ENCODE data around the gene CAPN2.
"Not testable (repeated sequence)": the region's sequence is repeated elsewhere in the genome, so short reads cannot be mapped to it uniquely, and the experiment has no call there.

The CAPN2 gene

DNA sequence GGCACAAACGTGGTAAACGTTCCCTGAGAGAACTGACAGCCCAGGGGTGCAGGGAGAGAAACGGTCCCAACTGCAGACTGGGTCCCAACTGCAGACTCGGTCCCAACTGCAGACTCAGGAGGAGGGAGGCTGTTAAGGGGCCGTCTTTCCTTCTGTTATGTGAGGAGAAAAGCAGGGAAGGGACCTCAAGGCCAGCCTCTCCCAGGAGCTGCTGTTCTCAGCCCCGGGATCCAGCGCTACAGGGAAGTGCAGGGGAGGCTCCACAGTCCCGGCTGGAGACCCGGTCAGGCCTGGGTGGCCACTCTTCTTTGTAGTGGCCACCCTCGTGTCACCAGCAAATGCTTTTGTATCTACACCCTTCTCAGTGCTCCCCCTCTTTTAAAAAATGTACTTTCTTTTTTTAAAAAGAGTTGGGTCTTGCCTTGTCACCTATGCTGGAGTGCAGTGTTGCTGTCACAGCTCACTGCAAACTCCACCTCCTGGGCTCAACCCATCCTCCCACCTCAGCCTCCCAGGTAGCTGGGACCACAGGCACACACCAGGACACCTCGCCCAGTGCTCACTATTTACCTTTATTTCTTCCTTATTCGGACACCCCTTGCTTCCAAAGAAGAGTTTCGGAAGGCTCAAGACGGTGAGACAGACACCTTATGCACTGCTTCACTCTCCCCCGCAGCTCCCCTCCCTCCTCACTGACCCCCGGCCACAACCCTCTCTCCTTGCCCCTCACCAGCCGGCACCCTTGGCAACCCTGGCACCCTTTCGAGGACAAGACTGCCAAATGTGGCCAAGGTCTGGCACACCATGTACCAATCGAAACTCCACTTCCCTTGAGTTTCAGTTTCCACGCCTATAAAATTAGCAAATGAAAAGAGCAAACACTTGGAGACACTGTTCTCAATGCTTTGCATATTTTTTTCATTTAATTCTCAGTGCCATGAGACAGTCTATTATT lies 21.8 kb downstream of the CAPN2 start:
- DNase-seq (ENCODE audit: insufficient read length): no peak
- no peak for TF ChIP-seq TAF1 (IDR thresholded peaks at IDR 0.05; ENCODE audit: borderline replicate concordance, low read depth, low read length)
- FAIRE-seq: no peak

DNA sequence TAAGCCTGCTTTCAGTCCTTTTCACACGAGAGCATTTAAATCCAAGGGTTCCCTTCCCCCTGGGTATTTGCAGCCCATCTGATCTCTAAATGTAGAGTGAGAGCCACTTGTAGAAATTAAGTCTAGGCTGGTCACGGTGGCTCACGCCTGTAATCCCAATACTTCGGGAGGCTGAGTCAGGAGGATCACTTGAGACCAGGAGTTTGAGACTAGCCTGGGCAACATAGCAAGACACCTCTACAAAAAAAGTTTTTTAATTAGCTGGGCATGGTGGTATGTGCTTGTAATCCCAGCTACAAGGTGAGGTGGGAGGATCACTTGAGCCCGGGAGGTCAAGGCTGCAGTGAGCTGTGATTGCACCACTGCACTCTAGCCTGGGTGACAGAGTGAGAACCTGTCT lies 24.3 kb downstream of the CAPN2 start:
- FAIRE-seq: not testable (repeated sequence)

DNA sequence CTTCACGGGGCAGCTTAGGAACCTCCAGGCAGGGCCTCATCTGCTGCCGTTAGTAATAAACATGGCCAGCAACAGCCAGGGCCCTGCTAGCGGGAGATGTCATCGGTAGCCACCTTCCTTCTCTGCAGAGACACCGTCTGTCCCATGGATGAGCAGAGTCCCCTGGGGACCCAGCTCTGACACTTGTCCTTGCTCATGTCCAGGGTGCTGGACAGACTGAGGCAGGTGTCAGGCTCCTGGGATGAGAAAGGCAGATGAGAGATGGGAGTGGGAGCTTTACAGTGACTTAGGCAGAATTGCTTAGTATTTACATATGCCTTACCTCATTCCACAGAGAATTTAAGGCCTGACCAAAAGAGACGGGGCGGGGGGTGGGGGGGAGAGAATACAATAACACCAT lies 25.0 kb downstream of the CAPN2 start:
- DNase-seq (ENCODE audit: insufficient read length) (no peak), FAIRE-seq (no peak)
- TF ChIP-seq TAF1 (IDR thresholded peaks at IDR 0.05; ENCODE audit: borderline replicate concordance, low read depth, low read length) (no peak), POLR2A (IDR thresholded peaks at IDR 0.05; ENCODE audit: low read depth, low read length) (no peak), POLR2AphosphoS5 (IDR thresholded peaks at IDR 0.05; ENCODE audit: low read depth, low read length) (no peak)

More for the DNA sequence above, 24.3 kb downstream of the CAPN2 start:
- not testable (repeated sequence) for DNase-seq (ENCODE audit: insufficient read length)

DNA sequence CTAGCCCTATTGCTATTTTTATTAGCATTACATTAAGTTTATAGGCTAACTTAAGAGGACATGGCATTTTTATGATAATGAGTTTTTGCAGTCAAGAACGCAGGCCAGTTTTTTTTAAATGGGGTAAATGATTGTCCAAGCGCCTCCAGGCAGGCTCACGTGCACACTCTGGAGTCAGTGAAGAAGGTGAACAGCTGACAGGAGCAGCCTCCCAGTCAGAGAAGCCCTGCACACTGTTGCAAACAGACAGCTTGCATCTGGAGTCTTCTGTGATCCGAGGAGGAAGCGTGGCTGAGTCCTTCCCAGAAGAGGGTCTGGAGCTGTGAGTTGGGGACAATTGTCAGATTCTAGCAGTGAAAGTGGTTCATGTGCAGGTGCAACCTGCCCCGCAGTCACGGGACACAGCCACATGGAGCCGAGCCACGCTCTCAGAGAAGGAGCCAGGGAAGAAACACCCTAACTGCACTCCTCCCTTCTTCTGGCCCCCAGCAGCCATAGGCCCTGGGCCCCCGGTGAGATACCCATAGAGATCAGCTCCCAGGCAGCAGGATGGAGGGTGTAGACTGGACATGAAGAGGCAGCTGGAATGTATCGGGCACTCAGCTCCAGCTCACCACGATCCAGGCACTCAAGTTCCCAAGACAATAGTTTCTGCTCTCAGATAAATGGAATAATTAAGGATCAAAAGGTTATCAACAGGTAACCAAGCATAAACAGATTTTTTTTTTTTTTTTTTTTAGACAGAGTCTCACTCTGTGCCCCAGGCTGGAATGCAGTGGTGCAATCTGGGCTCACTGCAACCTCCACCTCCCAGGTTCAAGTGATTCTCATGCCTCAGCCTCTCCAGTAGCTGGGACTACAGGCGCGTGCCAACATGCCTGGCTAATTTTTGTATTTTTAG lies 26.4 kb downstream of the CAPN2 start:
- DNase-seq (ENCODE audit: insufficient read length) (no peak), FAIRE-seq (no peak)
- TF ChIP-seq POLR2A (IDR thresholded peaks at IDR 0.05; ENCODE audit: low read depth, low read length): no peak

DNA sequence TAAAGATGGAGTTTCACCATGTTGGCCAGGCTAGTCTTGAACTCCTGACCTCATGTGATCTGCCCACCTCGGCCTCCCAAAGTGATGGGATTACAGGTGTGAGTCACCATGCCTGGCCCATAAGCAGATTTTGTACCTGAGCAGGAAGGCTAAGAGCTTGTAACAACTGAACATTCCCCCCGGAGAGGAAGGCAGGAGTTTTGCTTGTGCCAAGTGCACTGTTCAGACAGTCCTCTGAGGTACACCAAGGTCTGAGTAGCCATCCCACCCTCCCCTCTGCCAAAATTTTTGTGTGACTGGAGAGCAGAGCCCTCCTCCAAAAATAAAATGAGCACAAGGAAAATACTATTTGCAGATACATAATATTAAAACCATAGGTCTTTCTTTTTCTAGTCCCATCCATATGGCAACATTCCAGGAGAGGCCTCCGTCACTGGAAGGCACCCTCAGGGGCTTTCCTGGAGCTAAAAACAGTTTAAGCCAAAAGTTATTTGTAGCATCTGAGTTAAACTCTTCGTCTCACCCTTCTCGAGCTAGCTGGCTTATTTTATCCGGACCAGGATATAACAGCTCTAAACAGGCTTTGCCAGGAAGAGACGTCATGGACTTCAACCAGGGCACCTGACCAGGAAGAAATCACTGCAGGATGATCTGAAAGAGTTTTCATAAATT lies 27.2 kb downstream of the CAPN2 start:
- DNase-seq (ENCODE audit: insufficient read length) (no peak), FAIRE-seq (no peak)
- TF ChIP-seq TAF1 (IDR thresholded peaks at IDR 0.05; ENCODE audit: borderline replicate concordance, low read depth, low read length) (no peak), POLR2AphosphoS5 (IDR thresholded peaks at IDR 0.05; ENCODE audit: low read depth, low read length) (no peak), POLR2A (IDR thresholded peaks at IDR 0.05; ENCODE audit: low read depth, low read length) (no peak)

DNA sequence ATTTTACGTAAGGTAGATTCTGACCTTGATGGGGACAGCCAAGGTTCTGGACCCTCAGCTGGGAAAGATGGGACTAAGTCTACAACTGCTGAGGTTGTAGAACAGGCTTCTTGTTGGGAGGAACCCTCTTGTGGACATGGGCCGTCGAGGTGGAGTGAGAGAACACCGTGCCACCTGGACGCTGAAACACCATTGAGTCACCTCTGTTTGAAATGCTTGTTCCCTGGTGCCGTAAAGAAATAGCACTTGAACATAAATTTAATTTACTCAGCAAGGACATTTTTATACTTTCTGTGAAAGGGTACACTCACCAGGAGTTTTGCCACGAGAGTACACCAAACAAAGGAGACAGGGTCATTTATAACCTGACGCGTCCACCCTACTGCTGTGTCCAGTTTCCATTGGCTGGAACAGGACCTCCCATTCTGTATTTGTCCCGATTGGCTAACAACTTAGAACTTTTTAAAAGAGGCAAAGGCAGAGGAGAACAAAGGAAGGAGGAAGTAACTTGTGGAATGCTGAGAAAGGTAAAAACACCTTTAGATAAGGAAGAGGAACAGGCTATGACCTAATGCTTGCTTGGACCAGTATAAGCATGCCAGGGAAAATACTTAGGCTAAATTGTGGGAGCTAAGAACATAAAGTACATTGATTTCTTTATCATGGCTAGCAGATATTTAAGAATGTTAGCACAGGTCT lies 27.8 kb downstream of the CAPN2 start:
- FAIRE-seq; DNase-seq (ENCODE audit: insufficient read length): not testable (repeated sequence)

DNA sequence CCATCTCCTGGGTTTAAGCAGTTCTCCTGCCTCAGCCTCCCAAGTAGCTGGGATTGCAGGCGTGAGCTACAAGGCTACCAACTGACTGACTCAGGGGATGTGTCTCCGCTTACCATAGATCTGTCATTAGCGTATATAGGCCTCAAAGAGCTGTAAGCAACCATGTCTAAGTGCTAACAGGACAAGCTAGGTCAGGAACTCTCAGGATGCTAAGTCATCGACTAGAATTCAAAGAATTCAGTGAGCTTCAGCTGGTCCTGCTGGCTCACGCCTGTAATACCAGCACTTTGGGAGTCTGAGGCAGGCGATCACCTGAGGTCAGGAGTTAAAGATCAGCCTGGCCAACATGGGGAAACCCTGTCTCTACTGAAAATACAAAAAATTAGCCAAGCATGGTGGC lies 29.5 kb downstream of the CAPN2 start:
- DNase-seq (ENCODE audit: insufficient read length): no peak
- TF ChIP-seq POLR2A (IDR thresholded peaks at IDR 0.05; ENCODE audit: low read depth, low read length) (no peak), POLR2AphosphoS5 (IDR thresholded peaks at IDR 0.05; ENCODE audit: low read depth, low read length) (no peak), TAF1 (IDR thresholded peaks at IDR 0.05; ENCODE audit: borderline replicate concordance, low read depth, low read length) (no peak)
- FAIRE-seq: no peak

DNA sequence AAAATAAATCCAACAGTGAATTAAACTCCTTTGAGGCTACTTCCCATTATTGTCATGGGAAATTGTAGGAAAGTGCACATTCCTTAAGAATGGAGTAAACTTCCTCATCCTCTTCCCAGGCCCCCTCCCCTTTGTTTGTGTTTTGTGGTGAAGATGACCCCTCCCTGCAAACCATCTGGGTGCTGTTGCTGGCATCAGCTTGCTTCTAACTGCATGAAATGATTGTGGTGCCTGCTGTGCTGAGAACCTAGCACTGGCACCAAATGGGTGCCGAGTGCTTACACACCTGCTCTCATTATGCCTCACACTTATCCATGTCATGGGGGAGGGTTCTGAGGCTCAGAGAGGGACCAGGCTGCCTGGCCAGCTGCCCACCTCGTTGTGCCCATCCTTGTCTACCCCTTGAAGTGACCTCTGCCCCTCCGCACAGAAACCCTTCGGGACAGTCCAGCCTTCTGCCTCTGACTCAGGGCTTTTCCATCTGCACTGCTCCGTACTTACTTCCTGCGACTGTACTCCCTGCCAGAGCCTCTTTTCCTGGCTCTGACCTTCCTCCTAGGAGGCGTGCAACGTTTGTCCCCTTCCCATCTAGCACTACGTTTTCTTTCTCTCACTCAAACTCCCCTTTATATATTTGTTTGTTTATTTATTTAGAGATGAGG lies 30.6 kb downstream of the CAPN2 start:
- FAIRE-seq: no peak
- DNase-seq (ENCODE audit: insufficient read length): no peak
- TF ChIP-seq POLR2AphosphoS5 (IDR thresholded peaks at IDR 0.05; ENCODE audit: low read depth, low read length): no peak
- no peak for TF ChIP-seq POLR2A (IDR thresholded peaks at IDR 0.05; ENCODE audit: low read depth, low read length)
- TF ChIP-seq TAF1 (IDR thresholded peaks at IDR 0.05; ENCODE audit: borderline replicate concordance, low read depth, low read length): no peak

DNA sequence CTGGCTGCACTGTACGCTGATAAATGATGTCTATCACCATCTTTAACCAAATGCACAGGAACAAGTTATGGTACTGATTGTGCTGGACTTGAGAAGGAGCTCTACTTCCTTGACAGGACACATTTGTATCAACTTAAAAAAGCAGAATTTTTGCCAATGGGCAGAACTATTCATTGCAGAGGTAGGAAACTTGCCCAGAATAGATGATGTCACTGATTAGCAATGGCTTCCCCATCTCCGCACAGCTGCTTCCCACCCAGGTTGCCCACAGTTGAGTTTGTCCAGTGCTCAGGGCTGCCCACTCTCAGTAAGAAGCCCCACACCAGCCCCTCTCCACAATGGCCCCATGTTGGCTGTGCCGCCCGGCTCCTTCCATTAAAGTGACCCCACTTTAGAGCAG lies 33.4 kb downstream of the CAPN2 start:
- no peak for FAIRE-seq
- TF ChIP-seq POLR2A (IDR thresholded peaks at IDR 0.05; ENCODE audit: low read depth, low read length): no peak
- no peak for TF ChIP-seq TAF1 (IDR thresholded peaks at IDR 0.05; ENCODE audit: borderline replicate concordance, low read depth, low read length)
- no peak for TF ChIP-seq POLR2AphosphoS5 (IDR thresholded peaks at IDR 0.05; ENCODE audit: low read depth, low read length)
- no peak for DNase-seq (ENCODE audit: insufficient read length)

DNA sequence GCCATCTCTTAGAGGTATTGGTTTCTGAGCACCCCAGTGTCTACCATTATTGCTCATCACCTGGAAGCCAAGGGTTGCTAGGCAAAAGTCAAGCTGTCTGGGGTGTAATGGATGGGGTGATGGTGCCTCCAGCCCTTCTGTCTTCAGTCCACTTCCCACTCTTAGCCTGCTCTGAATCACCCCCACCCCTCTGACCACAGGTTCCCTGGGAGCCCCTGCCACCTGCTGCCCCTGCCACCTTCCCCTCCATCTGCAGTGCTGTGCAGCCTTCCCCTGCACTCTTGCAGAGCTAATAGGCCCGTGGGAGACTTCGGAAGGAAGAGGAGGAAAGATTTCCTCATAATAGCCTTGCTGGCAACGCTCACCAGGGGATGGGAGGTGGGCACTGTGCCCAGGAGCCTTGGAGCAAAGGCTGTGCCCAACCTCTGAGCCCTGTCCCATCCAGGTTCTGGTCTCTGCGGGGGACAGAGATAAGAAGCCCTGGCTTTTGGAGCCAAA lies 35.5 kb downstream of the CAPN2 start:
- no peak for FAIRE-seq
- DNase-seq (ENCODE audit: insufficient read length): no peak
- TF ChIP-seq TAF1 (IDR thresholded peaks at IDR 0.05; ENCODE audit: borderline replicate concordance, low read depth, low read length) (no peak), POLR2AphosphoS5 (IDR thresholded peaks at IDR 0.05; ENCODE audit: low read depth, low read length) (no peak), POLR2A (IDR thresholded peaks at IDR 0.05; ENCODE audit: low read depth, low read length) (no peak)

DNA sequence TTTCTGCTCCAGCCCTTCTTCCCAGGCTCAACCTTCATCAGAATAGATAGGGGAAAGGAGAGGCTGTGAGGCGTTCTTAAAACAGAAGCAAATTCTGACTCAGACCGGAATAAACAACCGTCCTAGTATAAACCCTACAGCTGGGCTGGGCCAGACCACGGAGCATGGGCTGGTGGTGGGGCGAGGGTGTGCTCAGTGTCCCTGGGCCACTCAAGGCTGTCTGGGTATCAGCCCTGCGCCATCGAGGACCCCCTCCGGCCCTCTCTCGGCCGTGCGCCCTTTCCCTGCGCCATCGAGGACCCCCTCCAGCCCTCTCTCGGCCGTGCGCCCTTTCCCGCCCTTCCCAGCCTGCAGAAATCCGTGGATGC lies 36.0 kb downstream of the CAPN2 start:
- TF ChIP-seq POLR2AphosphoS5 (IDR thresholded peaks at IDR 0.05; ENCODE audit: low read depth, low read length) (no peak), POLR2A (IDR thresholded peaks at IDR 0.05; ENCODE audit: low read depth, low read length) (no peak), TAF1 (IDR thresholded peaks at IDR 0.05; ENCODE audit: borderline replicate concordance, low read depth, low read length) (no peak)
- DNase-seq (ENCODE audit: insufficient read length): peak; percentile 46
- peak; percentile 83 for FAIRE-seq

Data from GM12892 (cell line).